Kidney capillary endothelial cell (primary cell): Measurements from ENCODE around the gene ARHGAP26.
"Not testable (repeated sequence)": the region's sequence is repeated elsewhere in the genome, so short reads cannot be mapped to it uniquely, and the experiment has no call there.

Experiments
- DNase-seq: peaks from one replicate; pipeline ENCODE4 v3.0.0-alpha.2; 2018; ENCODE audit warnings: low spot score

The ARHGAP26 gene

DNA sequence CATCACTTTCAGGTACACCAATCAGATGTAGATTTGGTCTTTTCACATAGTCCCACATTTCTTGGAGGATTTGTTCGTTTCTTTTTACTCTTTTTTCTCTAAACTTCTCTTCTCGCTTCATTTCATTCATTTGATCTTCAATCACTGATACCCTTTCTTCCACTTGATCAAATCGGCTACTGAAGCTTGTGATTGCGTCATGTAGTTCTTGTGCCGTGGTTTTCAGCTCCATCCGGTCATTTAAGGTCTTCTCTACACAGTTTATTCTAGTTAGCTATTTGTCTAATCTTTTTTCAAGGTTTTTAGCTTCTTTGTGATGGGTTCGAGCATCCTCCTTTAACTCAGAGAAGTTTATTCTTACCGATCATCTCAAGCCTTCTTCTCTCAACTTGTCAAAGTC lies 219.9 kb downstream of the ARHGAP26 start:
- DNase-seq, result not testable (repeated sequence)

DNA sequence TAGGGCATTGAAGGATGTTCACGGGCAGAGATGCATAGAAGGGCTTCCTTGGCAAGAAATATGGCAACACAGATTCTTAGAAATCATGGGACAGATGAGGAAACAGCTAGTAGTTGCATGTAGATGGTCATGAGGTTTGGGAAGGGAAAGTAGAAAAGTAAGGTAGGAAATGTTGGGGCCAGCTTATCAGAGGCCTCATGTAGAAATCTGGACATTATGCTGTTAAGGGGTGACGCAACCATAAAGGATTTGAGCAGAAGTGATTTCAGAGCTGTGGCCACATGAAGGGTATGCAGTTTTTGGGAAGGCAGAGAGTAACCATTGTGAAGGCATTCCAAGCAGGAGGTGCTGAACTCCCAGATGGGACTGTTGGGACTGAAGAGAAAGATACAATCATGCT lies 224.0 kb downstream of the ARHGAP26 start:
- no peak for DNase-seq

DNA sequence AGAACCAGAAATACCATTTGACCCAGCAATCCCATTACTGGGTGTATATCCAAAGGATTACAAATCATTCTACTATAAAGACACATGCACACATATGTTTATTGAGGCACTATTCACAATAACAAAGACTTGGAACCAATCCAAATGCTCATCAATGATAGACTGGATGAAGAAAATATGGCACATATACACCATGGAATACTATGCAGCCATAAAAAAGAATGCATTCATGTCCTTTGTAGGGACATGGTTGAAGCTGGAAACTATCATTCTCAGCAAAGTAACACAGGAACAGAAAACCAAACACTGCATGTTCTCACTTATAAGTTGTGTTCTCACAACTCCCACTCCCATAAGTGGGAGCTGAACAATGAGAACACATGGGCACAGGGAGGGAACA lies 225.4 kb downstream of the ARHGAP26 start:
- not testable (repeated sequence) for DNase-seq

DNA sequence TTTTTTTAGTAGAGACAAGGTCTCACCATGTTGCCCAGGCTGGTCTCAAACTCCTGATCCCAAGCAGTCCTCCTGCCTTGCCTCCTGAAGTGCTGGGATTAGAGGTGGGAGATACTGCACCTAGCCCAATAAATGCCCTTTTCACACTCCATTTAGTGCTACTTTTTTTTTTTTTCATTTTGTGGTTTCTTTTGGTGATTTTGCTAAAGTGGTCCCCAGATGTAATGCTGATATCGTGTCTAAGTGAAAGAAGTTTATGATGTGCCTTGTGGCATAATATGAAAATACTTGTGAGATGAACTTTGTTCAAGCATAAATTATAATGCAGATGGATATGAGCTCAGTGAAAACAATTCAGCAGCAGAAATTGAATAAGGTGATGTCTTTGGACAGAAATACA lies 227.4 kb downstream of the ARHGAP26 start:
- no peak for DNase-seq

DNA sequence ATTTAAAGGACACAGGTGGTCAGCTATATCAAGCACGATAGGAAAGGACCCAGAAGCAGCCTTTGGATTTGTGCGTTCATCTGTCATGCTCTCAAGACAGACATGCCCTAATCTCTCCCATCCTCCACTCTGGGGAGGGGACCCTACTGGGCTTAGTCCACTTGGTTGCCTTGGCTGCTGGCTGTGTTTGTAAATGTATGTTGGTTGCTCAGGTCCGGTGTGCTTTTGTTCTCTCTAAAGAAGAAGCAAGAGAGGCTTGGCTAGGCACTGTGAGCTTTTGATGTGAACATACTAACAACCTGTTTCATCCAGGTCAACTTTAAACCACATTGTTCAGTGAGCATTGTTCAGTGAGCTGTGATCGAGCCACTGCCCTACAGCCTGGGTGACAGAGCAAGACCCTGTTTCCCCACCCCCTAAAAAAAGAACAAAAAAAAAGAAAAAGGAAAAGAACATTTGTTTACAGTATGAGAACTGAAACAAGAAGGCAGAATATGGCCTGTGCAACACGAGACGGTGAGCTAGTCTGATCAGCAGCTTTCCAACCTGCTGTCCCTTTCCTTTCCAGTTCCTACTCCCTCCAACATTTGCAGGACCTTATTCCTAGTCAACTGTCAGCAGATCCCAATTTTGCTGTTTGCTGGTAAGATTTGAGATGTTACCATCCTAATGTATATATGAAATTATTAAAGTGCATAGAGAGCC lies 228.3 kb downstream of the ARHGAP26 start:
- no peak for DNase-seq

DNA sequence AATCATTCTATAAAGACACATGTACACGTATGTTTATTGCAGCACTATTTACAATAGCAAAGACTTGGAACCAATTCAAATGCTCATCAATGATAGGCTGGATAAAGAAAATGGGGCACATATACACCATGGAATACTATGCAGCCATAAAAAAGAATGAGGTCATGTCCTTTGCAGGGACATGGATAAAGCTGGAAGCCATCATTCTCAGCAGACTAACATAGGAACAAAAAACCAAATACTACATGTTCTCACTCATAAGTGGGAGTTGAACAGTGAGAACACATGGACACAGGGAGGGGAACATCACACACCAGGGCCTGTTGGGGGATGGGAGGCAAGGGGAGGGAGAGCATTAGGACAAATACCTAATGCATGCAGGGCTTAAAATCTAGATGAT lies 230.4 kb downstream of the ARHGAP26 start:
- DNase-seq, result not testable (repeated sequence)

DNA sequence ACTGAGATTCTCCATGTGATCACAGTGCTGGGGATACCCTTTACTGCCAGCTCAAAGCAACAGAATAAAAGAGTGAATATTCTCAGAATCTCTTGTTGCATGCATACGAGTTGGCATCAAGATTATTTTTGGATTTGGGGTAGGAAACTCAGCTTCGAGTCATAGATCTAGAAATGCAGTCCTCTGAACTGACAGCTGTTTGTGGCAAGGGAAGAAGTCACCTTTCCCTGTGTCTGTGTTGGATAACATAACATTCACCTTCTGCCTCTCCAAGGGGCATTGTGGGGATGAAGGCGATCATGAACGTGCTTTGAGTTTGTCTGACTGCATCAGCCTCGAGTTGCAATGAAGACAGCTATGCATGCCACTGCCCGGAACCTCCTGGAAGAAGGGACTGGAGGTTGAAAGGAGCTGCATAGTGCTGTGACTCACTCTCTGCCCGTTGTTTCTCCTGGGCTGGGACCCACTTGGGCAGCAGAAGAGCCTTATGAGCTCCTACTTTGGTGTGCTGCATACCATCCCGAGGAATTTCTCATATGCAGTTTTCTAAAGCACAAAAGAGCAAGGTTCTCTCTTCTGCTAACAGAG lies 231.7 kb downstream of the ARHGAP26 start:
- DNase-seq, result peak; percentile 68

DNA sequence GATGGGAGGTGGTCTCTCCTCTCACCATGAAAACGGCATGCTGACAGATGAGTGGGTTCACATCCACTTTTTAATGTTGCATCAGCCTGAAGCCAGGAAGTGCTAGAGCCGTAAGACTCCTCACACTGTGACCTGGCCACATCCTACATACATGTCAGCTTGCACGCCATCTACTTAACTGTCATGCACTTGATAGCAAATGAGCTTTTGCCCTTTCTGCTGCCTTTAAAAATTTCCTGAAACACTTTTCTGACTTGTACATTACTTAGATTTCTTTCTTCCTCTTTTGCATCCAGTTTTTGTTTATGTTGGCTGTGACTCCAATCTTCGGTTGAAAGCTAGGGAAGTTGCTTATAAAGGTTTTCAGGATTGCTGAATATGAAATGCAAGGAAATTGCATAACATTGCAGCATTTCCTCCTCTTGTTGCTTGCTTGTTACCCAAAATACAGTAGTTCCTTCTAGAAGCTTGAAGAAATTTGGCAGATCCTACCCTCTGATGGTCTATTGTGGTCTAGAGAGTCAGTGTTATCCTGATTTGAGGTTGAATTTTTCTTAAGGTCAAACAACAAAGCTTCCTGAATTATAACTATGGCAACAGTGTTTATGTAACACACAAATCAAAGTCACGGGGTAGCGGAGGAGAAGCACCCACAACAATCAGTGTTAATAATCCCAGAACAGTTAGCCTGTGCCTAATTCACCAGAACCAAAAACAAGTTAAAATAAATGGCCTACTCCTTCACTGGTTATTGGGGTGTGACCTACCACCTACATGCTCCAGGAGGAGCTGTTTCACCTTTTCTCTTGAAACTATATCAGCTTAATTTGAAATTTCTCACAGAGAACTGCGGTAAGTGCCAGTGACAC lies 232.5 kb downstream of the ARHGAP26 start:
- peak; percentile 81 for DNase-seq

DNA sequence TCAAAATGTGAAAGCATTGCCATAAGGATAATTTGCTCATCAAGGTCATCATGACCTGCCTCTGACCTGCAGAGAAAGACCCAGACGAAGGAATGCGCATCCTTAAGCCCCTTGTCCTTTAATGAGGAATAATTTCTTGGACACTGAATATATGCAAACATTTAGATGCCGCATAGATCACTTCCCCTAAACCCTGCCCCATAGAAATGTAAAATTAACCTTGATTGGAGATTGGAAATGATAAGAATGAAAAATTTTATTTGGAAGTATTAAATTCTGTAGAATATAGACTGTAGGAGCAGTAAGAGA lies 233.1 kb downstream of the ARHGAP26 start:
- no peak for DNase-seq

DNA sequence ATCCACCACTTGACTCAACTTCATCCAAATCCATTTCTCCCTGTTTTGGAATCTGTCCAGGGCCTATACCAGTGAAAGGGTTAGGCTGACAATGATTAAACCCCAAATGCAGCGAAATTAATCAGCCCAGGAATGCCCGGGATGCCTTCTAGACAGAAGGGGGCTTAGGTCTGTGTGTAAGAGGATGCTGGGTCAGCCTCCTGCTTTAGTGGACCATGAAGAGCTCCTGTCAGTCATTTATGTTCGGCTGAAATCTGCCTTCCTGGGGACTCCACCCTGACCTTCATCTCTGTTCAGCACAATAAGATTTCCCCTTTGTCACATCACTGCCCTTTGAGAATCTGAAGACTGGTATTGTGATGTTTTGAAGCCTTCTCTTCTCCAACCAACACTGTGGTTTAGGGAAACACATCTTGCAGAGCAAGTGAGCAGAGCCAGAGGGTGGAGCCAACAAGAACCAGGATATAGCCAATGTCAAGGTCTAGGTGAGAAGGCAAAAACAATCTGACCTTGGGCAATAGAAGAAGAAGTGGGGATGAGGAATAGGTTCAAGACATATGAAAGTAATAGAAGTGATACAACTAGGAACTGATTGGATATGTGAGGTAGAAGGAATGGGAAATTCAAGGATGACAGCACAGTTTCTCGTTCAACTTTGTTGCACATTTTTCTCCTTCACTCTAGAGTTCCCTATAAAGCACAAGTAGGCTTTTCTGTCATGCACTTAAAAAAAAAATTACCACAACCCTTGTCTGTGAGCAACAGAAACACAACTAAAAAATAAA lies 234.4 kb downstream of the ARHGAP26 start:
- DNase-seq, result no peak

DNA sequence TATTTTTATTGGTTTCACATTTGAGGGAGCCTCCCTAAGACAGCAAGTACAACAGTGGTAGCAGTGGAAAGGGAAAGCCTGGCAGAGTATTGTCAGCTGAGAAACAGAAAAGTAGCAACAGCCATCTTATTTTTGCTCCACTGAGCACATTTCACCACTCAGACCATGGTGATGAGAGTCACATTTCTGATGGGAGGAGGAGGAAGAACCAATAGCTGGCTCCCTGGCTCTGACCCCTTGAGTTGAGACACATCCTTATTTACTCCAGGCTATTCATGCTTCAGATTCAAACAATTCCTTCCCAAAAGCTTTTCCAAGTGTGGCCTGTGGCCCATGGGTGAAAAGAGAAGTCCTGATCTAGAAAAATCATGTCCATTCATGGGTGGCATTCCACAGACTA lies 236.3 kb downstream of the ARHGAP26 start:
- no peak for DNase-seq

DNA sequence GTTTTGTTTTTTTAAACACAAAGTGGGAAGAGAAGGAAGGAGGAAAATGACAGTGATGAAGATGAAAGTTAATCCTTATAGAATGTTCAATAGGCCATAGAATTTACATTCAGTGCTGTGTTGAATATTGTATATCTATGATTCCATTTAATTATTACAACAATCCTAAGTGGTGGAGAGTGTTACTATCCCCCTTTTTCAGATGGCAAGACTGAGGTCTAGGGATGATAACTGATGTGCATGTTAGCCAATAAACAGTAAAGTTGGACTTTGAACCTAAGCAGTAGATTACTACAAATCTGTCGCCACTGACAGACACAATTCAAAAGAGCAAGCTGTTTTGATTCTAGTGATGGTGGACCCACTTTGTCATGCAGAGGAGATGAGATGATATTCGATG lies 237.9 kb downstream of the ARHGAP26 start:
- no peak for DNase-seq

DNA sequence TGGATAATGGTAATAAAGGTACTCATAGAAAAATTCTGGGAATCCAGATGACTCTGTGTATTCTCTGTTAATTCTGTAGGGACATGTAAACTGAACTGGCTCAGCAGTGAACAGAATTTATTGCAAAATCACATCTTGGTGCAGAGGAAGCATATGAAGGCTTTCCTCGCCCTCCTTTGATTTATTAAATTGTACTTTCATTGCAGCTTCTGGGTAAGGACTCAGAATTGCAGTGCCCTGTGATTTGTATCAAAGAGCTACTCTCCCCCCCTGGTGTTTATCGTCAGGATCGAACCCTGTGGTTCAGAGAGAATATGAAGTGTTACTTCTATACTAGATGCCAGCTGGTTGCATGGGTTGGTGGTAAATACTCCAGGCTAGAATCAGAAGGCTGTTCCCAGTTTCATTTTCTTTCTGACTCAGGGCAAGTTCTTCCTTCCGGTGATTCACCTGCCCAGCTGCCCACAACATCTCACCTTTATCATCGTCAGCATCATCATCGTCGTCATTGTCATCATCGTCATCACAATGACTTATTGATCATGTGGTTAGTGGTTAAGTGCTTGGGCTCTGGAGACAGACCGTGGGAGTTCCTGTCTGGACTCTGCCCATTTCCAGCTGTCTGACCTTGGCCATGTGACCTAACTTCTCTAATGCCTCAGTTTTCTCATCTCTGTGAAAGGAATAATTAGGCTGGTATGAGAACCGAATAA lies 238.8 kb downstream of the ARHGAP26 start:
- DNase-seq, result peak; percentile 92

DNA sequence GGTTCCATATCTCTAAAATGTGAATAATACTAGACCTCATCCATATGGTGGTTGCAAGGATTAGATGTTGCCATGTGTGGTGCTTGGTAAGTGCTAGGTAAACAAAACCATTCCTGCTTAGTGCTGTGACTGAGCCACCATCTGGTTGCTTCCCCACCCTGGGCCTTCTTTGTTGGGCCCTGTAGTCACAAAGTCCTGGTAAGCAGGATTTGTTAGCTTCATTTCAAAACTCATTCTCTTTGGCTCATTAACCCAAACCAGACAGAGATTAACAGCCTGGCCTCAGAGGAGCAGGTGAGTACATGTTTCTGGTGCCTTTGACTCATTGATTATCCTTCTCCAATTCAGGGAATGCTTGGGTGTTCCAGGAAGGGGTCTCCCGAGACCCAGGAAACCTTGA lies 240.2 kb downstream of the ARHGAP26 start:
- no peak for DNase-seq

DNA sequence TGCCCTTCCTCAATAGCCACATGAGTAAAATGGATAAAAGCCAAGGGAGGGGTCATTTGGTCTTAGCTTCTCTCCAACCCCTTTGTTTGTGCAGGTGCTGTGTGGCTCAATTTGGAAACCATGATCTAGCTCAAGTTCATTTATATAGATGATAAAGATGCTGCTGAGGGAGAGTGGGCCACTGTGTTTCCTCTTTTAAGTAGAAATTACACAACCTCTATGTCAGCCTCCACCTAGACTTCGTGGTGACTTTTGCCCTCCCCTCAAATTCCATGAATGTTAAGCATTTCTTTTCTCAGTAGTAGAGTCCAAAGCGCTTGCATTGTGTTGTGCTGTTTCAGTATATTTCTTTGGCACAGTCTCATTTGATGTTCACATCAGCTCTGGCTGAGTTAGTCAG lies 241.4 kb downstream of the ARHGAP26 start:
- DNase-seq, result no peak

DNA sequence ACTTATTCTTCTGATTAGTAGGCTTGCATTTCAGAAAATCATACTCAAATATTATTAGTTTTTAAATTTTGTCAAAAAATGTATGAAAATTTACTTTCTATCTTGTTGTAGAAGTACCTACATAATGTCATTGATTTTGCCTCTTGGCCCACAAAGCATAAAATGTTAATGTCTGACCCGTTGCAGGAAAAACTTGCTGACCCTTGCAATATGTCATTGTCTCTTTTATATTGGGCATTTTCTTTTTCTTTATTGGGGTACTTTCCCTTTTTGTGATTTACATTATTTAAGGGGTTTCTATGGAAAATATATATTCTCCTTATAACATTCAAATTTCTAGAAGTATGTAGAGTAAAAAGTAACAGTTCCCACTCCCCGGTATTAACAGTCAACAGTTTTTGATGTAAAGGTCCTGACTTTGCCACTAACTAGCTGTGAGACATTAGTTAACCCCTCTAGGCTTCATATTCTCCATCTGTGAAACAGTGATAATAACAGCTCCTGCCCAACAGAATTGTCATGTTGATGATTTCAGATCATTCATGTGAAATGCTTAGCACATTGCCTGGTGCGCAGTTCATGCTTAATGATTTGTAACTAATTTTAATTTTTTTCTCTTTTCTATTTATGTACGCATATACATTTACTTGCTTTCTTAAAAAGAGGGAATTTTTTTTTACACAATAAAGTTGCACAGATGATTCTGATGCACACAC lies 243.2 kb downstream of the ARHGAP26 start:
- no peak for DNase-seq

DNA sequence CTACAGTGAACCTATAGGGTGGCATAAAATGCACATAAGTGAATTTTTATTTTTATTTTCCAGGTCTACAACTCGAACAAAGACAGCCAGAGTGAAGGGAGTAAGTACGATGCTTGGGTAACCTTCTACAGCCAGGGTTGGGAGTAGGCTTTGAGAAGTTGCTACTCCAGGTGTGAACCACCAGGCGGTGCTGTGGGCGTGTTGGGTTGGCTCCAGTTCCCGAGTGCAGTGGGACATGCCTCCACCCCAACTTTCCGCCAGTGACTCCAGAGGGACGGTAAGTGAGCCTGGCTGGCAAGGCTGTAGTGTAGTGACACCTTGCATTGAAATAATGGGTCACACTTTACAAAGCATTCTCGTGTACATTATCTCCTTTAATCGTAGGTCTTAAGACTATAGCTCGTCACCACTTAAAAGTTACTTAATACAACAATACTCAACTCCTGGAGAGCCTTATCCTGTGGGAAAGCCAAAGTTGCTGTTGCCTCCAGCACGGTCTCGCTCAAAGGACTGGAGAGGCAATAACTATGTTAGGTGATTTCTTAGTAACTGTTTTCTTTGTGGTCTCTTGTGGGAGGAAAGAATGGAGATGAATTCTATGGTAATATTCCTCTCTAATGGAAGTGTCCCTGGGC lies 244.0 kb downstream of the ARHGAP26 start:
- no peak for DNase-seq

DNA sequence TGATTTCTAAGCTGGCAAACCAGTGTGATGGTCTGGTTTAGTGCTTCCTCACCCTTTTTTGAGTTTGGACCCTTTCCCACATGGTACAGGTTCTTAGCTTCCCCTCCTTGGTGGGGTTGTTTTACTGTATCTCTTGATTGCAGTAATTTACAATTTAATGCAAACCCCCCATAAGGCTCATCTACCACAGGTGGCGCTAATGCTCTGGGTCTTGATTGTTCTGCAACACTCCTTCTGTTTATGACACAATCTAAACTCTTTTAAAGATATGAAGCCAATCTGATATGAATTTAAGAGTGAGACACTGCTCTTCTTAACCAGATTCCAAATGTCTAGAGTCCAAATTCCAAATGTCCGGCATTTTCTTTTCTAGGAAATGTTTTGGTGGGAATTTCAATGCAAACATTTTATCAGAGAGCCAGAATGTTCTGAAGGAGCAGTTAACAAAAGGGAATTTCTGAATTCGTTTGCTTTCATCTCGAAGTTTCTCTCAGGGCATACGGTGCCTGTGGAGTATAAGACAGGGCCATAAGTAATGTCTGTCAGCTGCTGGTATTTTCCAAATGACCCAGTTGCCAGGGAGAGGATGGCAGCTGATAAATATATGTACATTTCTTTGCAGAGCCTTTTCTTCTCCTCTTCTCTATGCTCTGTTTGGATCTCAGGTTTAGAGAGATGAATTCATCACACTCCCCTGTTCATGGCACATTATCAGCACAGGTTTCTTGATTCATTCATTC lies 246.8 kb downstream of the ARHGAP26 start:
- peak; percentile 35 for DNase-seq

DNA sequence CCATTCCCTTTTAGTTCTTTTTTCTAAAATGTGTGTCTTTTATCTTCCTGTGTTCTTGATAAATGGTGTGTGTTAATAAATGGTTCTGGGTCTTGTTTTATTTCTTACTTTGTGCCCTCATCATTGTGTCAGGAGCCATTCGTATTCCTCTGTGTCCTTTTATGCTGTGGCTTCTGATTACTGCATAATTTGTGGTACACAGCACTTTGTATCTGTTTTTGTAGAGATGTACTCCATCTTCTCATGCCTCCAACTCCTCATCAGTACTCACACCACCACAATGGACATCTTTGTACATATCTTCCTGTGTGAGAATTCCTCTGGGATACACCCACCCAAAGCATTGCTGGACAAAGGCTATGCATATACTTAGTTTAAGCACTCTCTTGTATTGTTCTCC lies 247.4 kb downstream of the ARHGAP26 start:
- DNase-seq, result no peak

DNA sequence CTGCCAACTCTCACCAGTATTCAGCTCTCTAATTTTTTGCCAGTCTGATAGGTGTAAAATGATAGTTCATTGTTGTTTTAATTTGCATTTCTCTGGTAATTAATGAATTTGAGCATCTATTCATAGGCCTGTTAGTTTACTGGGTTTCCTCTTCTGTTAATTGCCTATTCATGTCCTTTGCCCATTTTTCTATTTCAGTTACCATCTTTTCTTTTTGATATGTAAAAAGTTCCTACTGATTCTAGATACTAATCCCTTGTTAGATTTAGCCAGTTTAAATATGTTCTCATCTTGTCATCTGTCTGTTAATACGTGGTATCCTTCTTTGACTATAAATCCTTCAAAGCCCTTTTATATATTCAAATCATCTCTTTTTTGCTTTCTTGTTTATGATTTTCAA lies 247.8 kb downstream of the ARHGAP26 start:
- no peak for DNase-seq
